HG03103 (cell line): ENCODE data around the gene PPP1R26.
"Not testable (repeated sequence)": the region's sequence is repeated elsewhere in the genome, so short reads cannot be mapped to it uniquely, and the experiment has no call there.

ENCODE experiments used
- ATAC-seq: cut with Tn5 transposase; IDR thresholded peaks from one replicate; pipeline ENCODE4 v1.9.1; 2021; ENCODE audit warnings: low read depth; ENCODE audit not compliant: unreplicated experiment

The PPP1R26 gene

DNA sequence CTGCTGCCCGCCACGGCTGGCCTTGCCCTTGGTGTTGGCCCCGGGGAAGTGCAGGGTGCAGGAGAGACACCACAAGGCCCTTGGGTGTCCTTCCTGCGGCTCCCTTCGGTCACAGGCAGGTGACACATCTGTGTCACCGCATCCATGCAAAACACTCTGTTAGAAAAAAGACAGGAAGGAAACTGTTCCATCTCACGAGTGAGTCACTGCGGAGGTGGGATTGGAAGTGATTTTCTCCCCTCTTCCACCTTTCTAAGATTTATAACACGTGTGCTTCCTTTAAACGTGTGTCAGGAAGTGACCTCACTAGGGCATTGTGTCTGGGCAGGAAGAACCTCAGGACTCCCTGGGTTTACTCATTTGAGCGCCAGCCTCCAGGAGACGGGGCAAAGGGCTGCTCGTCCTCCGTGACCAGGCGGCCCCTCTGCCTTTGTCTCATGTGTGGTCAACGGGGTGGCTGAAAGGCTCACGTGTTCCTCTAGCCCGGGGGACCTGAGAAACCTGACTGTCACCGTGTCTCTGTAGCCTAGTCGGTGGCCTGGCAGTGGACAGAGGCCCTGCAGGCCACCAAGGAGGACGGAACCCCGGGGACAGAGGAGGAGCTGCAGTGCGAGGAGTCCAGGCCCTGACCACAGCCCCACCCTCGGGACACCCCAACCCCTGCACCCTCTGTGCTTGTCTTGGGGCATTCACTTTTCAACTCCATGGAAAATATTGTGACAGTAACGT, 36.7 kb downstream of the PPP1R26 start:
- ATAC-seq, result no peak

DNA sequence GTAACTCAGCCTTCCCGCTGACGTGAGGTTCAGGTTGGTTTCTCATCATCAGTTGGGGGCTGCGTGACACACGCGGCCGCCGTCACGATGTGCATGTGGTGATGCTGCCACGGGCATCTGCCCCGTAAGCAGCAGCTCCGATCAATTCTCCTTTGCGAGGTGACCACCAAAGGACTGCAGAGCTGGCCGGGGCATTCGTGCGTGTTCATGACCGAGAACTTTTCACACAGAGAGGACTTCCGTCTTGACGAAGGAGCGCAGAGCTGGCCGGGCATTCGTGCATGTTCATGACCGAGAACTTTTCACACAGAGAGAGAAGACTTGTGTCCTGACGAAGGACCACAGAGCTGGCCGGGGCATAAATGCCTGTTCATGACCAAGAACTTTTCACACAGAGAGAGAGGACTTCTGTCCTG, 37.8 kb downstream of the PPP1R26 start:
- ATAC-seq, result no peak

DNA sequence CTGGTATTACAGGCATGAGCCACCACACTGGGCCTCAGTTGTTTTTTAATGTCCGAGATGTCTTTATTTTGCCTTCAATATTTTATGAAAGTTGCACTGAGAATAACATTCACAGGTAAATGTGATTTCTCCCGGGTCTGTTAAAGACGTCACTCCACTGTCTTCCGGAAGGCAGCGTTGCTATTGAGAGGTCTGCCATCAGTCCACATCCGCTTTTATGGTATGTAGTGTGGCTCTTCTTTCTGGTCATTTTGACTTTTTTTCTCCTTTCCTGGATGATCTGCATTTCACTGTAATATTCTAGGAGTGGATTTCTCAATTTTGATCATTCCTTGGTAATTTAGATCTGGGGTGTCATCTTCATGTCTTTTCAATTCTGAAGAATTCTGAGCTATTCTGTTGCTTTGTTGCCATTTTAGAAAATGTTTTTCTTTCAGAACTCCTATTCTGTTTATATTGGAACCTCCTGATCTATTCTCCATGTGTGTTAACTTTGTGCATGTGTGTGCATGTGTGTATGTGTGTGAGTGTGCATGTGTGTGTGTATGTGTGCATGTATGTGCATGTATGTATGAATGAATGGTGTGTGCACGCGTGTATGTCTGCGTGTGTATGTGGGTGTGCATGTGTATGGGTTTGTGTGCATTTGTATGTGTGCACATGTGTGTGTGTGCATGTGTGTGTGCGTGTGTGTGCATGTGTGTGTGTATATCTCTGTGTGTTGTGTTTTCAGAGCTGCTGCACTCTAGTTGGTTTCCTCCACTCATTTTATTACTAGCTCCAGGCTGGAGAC, 39.8 kb downstream of the PPP1R26 start:
- no peak for ATAC-seq

DNA sequence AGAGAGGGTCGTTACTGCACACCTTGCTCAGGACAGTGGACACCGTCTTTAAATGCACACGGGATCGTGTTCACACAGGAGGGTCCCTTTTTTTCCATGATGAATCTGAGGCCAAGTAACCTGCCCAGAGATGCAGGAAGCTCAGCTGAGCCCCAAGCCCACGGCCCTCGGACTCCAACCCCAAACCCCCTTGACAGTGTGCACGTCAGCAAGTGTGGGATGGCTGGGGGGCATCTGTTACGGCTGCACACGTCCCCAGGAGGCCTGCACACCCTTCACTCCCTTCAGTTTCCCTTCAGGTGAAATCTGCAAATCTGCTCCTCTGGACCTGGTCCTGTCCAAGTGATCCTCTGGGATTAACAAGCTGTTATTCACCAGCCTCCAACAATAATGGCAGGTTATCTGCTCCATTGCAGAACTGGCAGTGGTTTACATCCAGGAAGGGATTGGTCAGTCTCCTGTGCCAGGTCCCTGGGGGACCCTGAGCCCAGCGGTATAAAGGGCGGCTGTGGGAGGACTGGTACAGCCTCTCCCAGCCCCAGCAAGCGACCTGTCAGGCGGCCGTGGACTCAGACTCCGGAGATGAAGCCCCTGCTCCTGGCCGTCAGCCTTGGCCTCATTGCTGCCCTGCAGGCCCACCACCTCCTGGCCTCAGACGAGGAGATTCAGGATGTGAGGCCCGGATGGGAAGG, 41.5 kb downstream of the PPP1R26 start, which contains the start of gene LCN1:
LCN1 (plus strand) TSS at position 525 of the 692 bp plus-strand sequence; CDS start at position 583, 58 bp downstream.
- no peak for ATAC-seq

DNA sequence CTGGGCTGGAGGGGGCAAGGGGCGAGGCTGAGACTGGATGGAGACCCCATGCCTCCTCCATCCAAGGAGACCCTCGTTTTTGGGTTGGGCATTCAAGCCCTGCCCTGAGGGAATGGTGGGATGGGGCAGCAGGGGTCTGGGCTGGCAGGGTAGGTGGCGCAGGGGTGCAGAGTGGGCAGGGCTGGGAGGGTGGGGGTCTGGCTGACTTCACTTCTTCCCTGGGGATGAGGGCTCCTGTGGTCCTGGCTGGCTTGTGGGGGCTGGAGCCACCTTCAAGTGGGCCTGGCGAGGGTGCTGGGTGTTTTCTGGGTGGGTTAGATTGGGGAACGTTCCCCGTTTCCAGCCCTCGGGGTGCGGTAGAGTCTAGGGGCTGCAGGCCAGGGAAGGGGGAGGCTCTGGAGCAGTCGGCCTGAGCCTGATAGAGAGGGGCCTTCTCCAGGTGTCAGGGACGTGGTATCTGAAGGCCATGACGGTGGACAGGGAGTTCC, 42.1 kb downstream of the PPP1R26 start:
- no peak for ATAC-seq

- ATAC-seq, result no peak
Observed at GRCh38 chr9:135522137-135522877, 42.7 kb downstream of the PPP1R26 start.

DNA sequence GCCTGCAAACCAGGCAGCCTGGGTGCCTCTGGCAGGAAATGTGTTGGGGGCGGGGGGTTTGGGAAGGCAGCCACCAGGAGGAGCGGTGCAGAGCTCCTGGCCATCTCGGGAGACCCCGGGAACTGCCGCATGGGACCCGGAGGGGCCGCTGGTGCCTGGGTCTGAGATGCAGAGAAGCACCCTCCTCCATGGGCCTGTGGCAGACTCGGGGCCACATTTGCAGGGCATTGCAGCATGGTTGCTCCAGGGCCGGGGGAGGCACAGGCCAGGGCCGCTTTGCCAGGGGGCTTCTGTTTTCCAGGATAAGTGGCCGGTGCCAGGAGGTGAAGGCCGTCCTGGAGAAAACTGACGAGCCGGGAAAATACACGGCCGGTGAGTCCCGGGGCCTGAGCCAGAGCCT, 43.3 kb downstream of the PPP1R26 start:
- ATAC-seq, result no peak

GRCh38 chr9:135523521-135524129, 44.0 kb downstream of the PPP1R26 start:
- ATAC-seq, result no peak

DNA sequence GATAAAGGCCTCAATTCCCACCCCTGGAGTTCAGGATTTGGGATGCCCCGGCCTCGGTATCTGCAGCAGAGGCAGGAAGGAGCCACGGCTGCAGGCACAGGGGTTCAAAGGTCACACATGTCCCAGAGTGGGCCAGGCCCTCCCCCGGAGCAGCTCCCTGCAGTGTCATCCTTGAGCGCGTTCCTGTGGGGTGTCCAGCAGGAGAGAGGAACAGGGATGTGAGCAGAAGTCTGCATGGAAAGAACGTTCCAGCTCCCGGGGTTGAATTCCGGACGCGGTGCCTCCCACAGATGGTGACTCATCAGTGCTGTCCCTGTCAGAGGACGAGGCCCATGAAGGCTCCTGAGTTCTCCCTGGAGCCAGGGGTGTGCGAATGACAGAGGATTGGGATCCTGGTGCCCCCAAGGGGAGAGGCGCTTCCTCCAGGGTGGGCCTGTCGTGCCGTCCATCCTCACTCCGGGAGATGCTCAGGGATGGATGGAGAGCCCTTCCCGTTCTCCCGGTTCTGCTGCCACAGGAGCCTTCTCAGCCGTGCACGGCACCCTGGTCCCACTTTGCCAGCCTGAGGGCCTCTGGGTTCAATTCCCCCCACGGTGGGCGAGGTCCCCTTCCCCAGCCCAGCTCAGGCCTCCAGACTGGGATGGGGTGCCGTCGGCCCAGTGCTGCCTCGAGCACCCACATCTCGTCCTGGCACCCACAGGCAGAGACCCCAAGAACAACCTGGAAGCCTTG, 44.7 kb downstream of the PPP1R26 start:
- no peak for ATAC-seq

- no peak for ATAC-seq
Observed at GRCh38 chr9:135525241-135526088, 45.9 kb downstream of the PPP1R26 start.

DNA sequence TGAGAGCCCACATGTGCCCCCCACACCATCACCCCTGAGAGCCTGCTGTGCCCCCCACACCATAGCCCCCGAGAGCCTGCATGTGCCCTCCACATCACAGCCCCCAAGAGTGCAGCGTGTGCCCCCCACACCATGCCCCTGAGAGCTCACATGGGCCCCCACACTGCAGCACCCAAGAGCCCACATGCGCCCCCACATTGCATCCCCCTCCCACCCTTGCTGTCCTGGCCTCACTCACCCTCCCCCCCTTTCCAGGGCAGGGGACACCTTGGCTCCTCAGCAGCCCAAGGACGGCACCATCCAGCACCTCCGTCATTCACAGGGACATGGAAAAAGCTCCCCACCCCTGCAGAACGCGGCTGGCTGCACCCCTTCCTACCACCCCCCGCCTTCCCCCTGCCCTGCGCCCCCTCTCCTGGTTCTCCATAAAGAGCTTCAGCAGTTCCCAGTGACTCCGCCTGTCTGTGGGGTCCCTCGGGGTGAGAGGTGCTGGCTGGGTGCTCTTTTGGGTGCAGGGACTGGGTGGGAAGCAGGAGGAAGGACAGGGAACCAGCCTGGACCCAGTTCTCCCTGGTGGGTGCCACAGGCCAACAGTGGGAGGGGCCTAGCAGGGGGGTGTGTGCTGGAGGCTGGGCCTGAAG, 46.6 kb downstream of the PPP1R26 start:
- no peak for ATAC-seq

GRCh38 chr9:135526730-135527571, 47.4 kb downstream of the PPP1R26 start:
- no peak for ATAC-seq

GRCh38 chr9:135528842-135529435, 49.4 kb downstream of the PPP1R26 start:
- not testable (repeated sequence) for ATAC-seq

GRCh38 chr9:135530146-135530545, 50.6 kb downstream of the PPP1R26 start:
- ATAC-seq, result no peak

- ATAC-seq, result no peak
Observed at GRCh38 chr9:135531096-135531495, 51.5 kb downstream of the PPP1R26 start.

GRCh38 chr9:135533113-135533512, 53.5 kb downstream of the PPP1R26 start:
- ATAC-seq, result no peak

DNA sequence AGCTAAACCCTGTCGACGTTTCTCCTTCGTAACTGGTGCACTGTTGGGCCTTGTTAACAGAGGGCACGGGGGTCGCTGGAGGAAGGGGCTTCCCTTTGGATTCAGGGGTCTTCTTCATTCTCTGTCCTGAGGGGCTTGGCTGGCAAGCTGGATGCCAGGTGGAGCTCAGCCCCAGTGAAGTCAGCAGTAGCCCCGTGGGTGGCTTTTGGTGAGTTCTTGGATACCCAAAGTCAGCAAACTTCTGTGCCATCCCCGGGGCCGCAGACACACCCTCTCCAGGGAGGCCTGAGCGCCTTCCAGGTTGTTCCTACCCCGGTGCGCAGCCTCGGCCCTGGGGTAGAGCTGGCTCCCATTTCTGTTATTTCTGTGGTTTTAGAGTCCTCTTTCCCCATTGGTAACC, 54.1 kb downstream of the PPP1R26 start:
- ATAC-seq, result no peak
